Panc1 (cell line): Measurements from ENCODE around the gene BCAN. TPM values are rescaled to one million over a fixed set of nuclear protein-coding genes. Genes with fewer than 3 reads are reported as not detected.

Source experiments
- ATAC-seq: fragments of 200-7000 bp; cut with Tn5 transposase; 2 replicates; pipeline ENCODE4 v1.9.1; 2020; ENCODE audit warnings: mild to moderate bottlenecking, moderate library complexity
- BruUV-seq: library from RNA; stranded (reverse); fragments of 400-500 nt; replicated peaks from 2 replicates; lab custom pipeline; 2021; lab: Mats Ljungman, UMichigan
- CTCF ChIA-PET: fragments of 300-600 bp; sonication (Branson Sonifier 250); formaldehyde crosslinking; loops from one replicate; lab custom pipeline; 2022; ENCODE audit warnings: antibody characterized with exemption; lab: Charles Lee
- POLR2A ChIA-PET: fragments of 300-600 bp; sonication (Branson Sonifier 250); formaldehyde crosslinking; loops from one replicate; lab custom pipeline; 2022; ENCODE audit warnings: antibody characterized with exemption; lab: Charles Lee
- DNase-seq: peaks from one replicate; pipeline ENCODE4 v3.0.0-alpha.2; 2010; ENCODE audit warnings: low read depth, low spot score
- H3K27ac ChIP-seq: 2 replicates; pipeline ENCODE4 v1.5.1; 2011; ENCODE audit warnings: mild to moderate bottlenecking, low read length, inconsistent platforms
- H3K27me3 ChIP-seq: fragments of 200-500 bp; sonication (Bioruptor generic); 2 replicates; pipeline ENCODE4 v1.6.0; 2014; ENCODE audit warnings: low read length, inconsistent platforms; ENCODE audit not compliant: control insufficient read depth, insufficient read depth
- H3K36me3 ChIP-seq: fragments of 200-500 bp; sonication (Bioruptor generic); 2 replicates; pipeline ENCODE4 v1.5.1; 2014; ENCODE audit warnings: inconsistent platforms, mild to moderate bottlenecking, low read length, moderate library complexity; ENCODE audit not compliant: control insufficient read depth, insufficient read depth
- H3K4me1 ChIP-seq: 2 replicates; pipeline ENCODE4 v1.5.1; 2011; ENCODE audit warnings: inconsistent platforms, mild to moderate bottlenecking, low read length, moderate library complexity; ENCODE audit not compliant: control insufficient read depth, insufficient read depth
- H3K4me3 ChIP-seq, 2 experiments: 2 replicates each; pipeline ENCODE4 v1.5.1; 2011 to 2012; ENCODE audit warnings: low read depth in 2 of 2, low read length in 2 of 2, mild to moderate bottlenecking in 2 of 2, inconsistent platforms in 1 of 2, moderate library complexity in 1 of 2
- H3K9me3 ChIP-seq: fragments of 200-500 bp; sonication (Bioruptor generic); 2 replicates; pipeline ENCODE4 v1.5.1; 2014; ENCODE audit warnings: low read depth, mild to moderate bottlenecking, inconsistent platforms, low read length, moderate library complexity; ENCODE audit not compliant: control insufficient read depth, insufficient read depth
- POLR2AphosphoS5 ChIP-seq: IDR thresholded peaks from 2 replicates; pipeline ENCODE4 v1.6.1; 2012; ENCODE audit warnings: mild to moderate bottlenecking, low read depth, low read length, moderate library complexity
- SIN3A ChIP-seq: IDR thresholded peaks from 2 replicates; pipeline ENCODE4 v1.6.1; 2012; ENCODE audit warnings: low read depth, mild to moderate bottlenecking, low read length, moderate library complexity, borderline replicate concordance; ENCODE audit not compliant: insufficient read depth
- TCF7L2 ChIP-seq: IDR thresholded peaks from 2 replicates; pipeline ENCODE4 v1.6.1; 2011; ENCODE audit warnings: mild to moderate bottlenecking, low read depth, low read length, inconsistent platforms
- in situ Hi-C: cut with HindIII; loops from 2 replicates; pipeline ENCODE4 v1.10.0; 2016; ENCODE audit warnings: low sequenced_read_pairs, low pct_unique_long_range_greater_than_20kb
- intact Hi-C: fragments of 100-400 bp; cut with micrococcal nuclease; formaldehyde crosslinking; loops from one replicate; pipeline ENCODE4 v1.10.0; 2022; ENCODE audit not compliant: unreplicated experiment
- total RNA-seq: library from RNA; stranded (reverse); gene quantifications from one replicate; pipeline ENCODE4 v1.2.1, GENCODE V29; 2021; ENCODE audit not compliant: unreplicated experiment
- TF ChIP-seq, protein P1 (sequence below), 2 experiments: IDR thresholded peaks; 2 replicates each; pipeline ENCODE4 v1.6.1; 2011 to 2012; ENCODE audit warnings: low read depth in 2 of 2, control low read depth in 1 of 2, low read length in 1 of 2, mild to moderate bottlenecking in 1 of 2, moderate library complexity in 1 of 2; ENCODE audit not compliant: insufficient read depth in 1 of 2
- TF ChIP-seq, protein P2 (sequence below): fragments of 450-650 bp; IDR thresholded peaks from 2 replicates; pipeline ENCODE4 v1.5.1; 2017; ENCODE audit warnings: mild to moderate bottlenecking

Gene BCAN
- total RNA-seq, 1 experiment from 2014 or later, result 0.57 TPM

DNA sequence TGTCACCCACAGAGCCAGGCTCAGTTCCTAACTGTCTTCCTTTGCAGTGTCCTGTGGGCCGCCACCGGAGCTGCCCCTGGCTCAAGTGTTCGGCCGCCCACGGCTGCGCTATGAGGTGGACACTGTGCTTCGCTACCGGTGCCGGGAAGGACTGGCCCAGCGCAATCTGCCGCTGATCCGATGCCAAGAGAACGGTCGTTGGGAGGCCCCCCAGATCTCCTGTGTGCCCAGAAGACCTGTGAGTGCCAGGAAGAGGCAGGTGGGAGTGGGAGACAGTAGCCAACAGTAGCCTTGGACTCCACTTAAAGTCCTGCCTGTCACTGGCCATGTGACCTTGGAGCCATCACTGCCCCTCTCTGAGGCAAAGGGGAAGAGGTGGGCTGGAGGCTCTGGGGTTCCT is 16.6 kb downstream of the BCAN start:
- intact Hi-C loops (loop anchor here (1.0 kb wide), 1 partner anchor 32 kb away; no protein-coding TSS in a partner anchor), in situ Hi-C loops (no loop called here)
- ATAC-seq, result no peak
- CTCF ChIA-PET, result interaction anchor here (0.6 to 5.6 kb wide), 5 partner anchors 19 to 42 kb away, joined by 3 to 41 read pairs (median 5); no protein-coding TSS in a partner anchor
- H3K4me3 ChIP-seq, result no peak overlapping the region
- TF ChIP-seq TCF7L2 (no peak), SIN3A (no peak), POLR2AphosphoS5 (no peak)
- TF ChIP-seq, protein P1, sequence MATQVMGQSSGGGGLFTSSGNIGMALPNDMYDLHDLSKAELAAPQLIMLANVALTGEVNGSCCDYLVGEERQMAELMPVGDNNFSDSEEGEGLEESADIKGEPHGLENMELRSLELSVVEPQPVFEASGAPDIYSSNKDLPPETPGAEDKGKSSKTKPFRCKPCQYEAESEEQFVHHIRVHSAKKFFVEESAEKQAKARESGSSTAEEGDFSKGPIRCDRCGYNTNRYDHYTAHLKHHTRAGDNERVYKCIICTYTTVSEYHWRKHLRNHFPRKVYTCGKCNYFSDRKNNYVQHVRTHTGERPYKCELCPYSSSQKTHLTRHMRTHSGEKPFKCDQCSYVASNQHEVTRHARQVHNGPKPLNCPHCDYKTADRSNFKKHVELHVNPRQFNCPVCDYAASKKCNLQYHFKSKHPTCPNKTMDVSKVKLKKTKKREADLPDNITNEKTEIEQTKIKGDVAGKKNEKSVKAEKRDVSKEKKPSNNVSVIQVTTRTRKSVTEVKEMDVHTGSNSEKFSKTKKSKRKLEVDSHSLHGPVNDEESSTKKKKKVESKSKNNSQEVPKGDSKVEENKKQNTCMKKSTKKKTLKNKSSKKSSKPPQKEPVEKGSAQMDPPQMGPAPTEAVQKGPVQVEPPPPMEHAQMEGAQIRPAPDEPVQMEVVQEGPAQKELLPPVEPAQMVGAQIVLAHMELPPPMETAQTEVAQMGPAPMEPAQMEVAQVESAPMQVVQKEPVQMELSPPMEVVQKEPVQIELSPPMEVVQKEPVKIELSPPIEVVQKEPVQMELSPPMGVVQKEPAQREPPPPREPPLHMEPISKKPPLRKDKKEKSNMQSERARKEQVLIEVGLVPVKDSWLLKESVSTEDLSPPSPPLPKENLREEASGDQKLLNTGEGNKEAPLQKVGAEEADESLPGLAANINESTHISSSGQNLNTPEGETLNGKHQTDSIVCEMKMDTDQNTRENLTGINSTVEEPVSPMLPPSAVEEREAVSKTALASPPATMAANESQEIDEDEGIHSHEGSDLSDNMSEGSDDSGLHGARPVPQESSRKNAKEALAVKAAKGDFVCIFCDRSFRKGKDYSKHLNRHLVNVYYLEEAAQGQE (IDR thresholded peaks at IDR 0.05; ENCODE audit: insufficient read depth in 1 of 2, low read depth in 2 of 2, low read length in 1 of 2), result no peak
- TF ChIP-seq, protein P2, sequence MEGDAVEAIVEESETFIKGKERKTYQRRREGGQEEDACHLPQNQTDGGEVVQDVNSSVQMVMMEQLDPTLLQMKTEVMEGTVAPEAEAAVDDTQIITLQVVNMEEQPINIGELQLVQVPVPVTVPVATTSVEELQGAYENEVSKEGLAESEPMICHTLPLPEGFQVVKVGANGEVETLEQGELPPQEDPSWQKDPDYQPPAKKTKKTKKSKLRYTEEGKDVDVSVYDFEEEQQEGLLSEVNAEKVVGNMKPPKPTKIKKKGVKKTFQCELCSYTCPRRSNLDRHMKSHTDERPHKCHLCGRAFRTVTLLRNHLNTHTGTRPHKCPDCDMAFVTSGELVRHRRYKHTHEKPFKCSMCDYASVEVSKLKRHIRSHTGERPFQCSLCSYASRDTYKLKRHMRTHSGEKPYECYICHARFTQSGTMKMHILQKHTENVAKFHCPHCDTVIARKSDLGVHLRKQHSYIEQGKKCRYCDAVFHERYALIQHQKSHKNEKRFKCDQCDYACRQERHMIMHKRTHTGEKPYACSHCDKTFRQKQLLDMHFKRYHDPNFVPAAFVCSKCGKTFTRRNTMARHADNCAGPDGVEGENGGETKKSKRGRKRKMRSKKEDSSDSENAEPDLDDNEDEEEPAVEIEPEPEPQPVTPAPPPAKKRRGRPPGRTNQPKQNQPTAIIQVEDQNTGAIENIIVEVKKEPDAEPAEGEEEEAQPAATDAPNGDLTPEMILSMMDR, result no peak
- H3K36me3 ChIP-seq, result no peaks in the 10 kb centered on the region; the same call in 1 of the 2 replicates
- H3K27ac ChIP-seq, result no peak overlapping the region
- no peak for DNase-seq
- peaks cover 46% of the 10 kb centered on the region for H3K4me1 ChIP-seq
- BruUV-seq, result no TSS peak
- POLR2A ChIA-PET, result interaction anchor here (0.6 kb wide), 1 partner anchor 53 kb away, joined by 13 read pairs; no protein-coding TSS in a partner anchor
- no peaks in the 10 kb centered on the region for H3K9me3 ChIP-seq
- H3K27me3 ChIP-seq, result no peaks in the 10 kb centered on the region

DNA sequence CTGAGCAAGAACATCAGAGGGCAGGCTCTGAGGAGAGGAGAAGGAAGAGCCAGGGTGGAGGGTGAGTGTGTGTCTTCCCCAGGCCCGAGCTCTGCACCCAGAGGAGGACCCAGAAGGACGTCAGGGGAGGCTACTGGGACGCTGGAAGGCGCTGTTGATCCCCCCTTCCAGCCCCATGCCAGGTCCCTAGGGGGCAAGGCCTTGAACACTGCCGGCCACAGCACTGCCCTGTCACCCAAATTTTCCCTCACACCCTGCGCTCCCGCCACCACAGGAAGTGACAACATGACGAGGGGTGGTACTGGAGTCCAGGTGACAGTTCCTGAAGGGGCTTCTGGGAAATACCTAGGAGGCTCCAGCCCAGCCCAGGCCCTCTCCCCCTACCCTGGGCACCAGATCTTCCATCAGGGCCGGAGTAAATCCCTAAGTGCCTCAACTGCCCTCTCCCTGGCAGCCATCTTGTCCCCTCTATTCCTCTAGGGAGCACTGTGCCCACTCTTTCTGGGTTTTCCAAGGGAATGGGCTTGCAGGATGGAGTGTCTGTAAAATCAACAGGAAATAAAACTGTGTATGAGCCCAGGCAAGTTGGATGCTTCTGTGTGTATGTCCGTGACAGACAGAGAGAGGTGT is 17.1 kb downstream of the BCAN start:
- peaks cover 50% of the 10 kb centered on the region for H3K4me1 ChIP-seq
- no peaks in the 10 kb centered on the region for H3K27me3 ChIP-seq
- no peaks in the 10 kb centered on the region; the same call in 1 of the 2 replicates for H3K36me3 ChIP-seq
- no peak for TF ChIP-seq TCF7L2
- no peak for TF ChIP-seq SIN3A
- TF ChIP-seq, protein P1 (IDR thresholded peaks at IDR 0.05; ENCODE audit: insufficient read depth in 1 of 2, low read depth in 2 of 2, low read length in 1 of 2), result no peak
- TF ChIP-seq, protein P2, result no peak
- no peak for TF ChIP-seq POLR2AphosphoS5
- peak overlapping the region; percentile 37 for H3K27ac ChIP-seq
- BruUV-seq, result TSS peak; percentile 41
- intact Hi-C loops (loop anchor here (1.0 kb wide), 1 partner anchor 33 kb away; no protein-coding TSS in a partner anchor), in situ Hi-C loops (no loop called here)
- no peak overlapping the region for H3K4me3 ChIP-seq
- ChIA-PET POLR2A (interaction anchor here (0.5 to 0.6 kb wide), 3 partner anchors 18 to 202 kb away, joined by 5 to 13 read pairs (median 5); partner anchors contain the start of gene NTRK1), CTCF (interaction anchor here (1.1 to 5.6 kb wide), 6 partner anchors 18 to 67 kb away, joined by 5 to 47 read pairs (median 10); partner anchors contain the start of gene NES)
- no peaks in the 10 kb centered on the region for H3K9me3 ChIP-seq
- ATAC-seq (no peak), DNase-seq (no peak)
